GM18519 (cell line): ENCODE measurements around the gene SUGP2.
"Not testable (repeated sequence)": the region's sequence is repeated elsewhere in the genome, so short reads cannot be mapped to it uniquely, and the experiment has no call there.

Experiments
- ATAC-seq: cut with Tn5 transposase; IDR thresholded peaks from one replicate; pipeline ENCODE4 v1.9.1; 2021; ENCODE audit warnings: mild to moderate bottlenecking, moderate library complexity; ENCODE audit not compliant: unreplicated experiment, low FRiP score

SUGP2 gene

GRCh38 chr19:19034204-19034624 is 897 bp upstream of the SUGP2 start:
- no peak for ATAC-seq

- ATAC-seq: no peak
Measured at GRCh38 chr19:19033176-19033425, 216 bp downstream of the SUGP2 start.

- peak; percentile 2 for ATAC-seq
Measured at GRCh38 chr19:19032420-19033175, 719 bp downstream of the SUGP2 start.

GRCh38 chr19:19031891-19032290 is 1.4 kb downstream of the SUGP2 start:
- ATAC-seq: no peak

- ATAC-seq: no peak
Measured at GRCh38 chr19:19028526-19028925, 4.8 kb downstream of the SUGP2 start.

GRCh38 chr19:19027228-19027627 is 6.1 kb downstream of the SUGP2 start:
- no peak for ATAC-seq

GRCh38 chr19:19026299-19026971 is 6.9 kb downstream of the SUGP2 start:
- no peak for ATAC-seq

GRCh38 chr19:19025861-19026260 is 7.5 kb downstream of the SUGP2 start:
- no peak for ATAC-seq

- not testable (repeated sequence) for ATAC-seq
Measured at GRCh38 chr19:19023376-19023775, 9.9 kb downstream of the SUGP2 start.

GRCh38 chr19:19022380-19022961 is 10.8 kb downstream of the SUGP2 start:
- ATAC-seq: no peak

GRCh38 chr19:19021115-19021514 is 12.2 kb downstream of the SUGP2 start:
- ATAC-seq: no peak

GRCh38 chr19:19010551-19010950 is 22.8 kb downstream of the SUGP2 start:
- no peak for ATAC-seq

GRCh38 chr19:19009951-19010350 is 23.4 kb downstream of the SUGP2 start:
- ATAC-seq: no peak

GRCh38 chr19:19006213-19006612 is 27.1 kb downstream of the SUGP2 start:
- ATAC-seq: no peak

GRCh38 chr19:19004144-19004543 is 29.2 kb downstream of the SUGP2 start:
- ATAC-seq: no peak

GRCh38 chr19:18999896-19000620 is 33.3 kb downstream of the SUGP2 start:
- ATAC-seq: no peak

- ATAC-seq: no peak
Measured at GRCh38 chr19:18999016-18999758, 34.1 kb downstream of the SUGP2 start.

- no peak for ATAC-seq
Measured at GRCh38 chr19:18998276-18998675, 35.0 kb downstream of the SUGP2 start.

GRCh38 chr19:18996796-18997394 is 36.4 kb downstream of the SUGP2 start:
- ATAC-seq: no peak

GRCh38 chr19:18996351-18996750 is 37.0 kb downstream of the SUGP2 start:
- no peak for ATAC-seq
